Liver (tissue), 9 donors: Measurements from ENCODE around the gene OTOF. TPM values are rescaled to one million over a fixed set of nuclear protein-coding genes. Genes with fewer than 3 reads are reported as not detected.

Experiments used
- DNase-seq: peaks from one replicate; pipeline ENCODE4 v3.0.0-alpha.2; 2017; ENCODE audit warnings: low spot score
- H3K27ac ChIP-seq, 2 donors: one replicate each; pipeline ENCODE4 v1.7.0; 2013; ENCODE audit warnings: inconsistent platforms in 2 of 2, low read length in 2 of 2, control low read depth in 1 of 2, low read depth in 1 of 2, mild to moderate bottlenecking in 1 of 2
- H3K27me3 ChIP-seq, 4 donors: one replicate each; pipeline versions ENCODE4 v1.6.1 to v1.7.0; 2013; ENCODE audit warnings: low read length in 3 of 4, inconsistent platforms in 1 of 4, mild to moderate bottlenecking in 1 of 4, moderate library complexity in 1 of 4; ENCODE audit not compliant: control insufficient read depth in 4 of 4, insufficient read depth in 4 of 4
- H3K36me3 ChIP-seq, 4 donors: one replicate each; pipeline versions ENCODE4 v1.6.1 to v1.7.0; 2013; ENCODE audit warnings: low read length in 3 of 4, mild to moderate bottlenecking in 3 of 4, low read depth in 1 of 4, moderate library complexity in 1 of 4; ENCODE audit not compliant: control insufficient read depth in 4 of 4, insufficient read depth in 3 of 4
- H3K4me1 ChIP-seq, 4 donors: one replicate each; pipeline versions ENCODE4 v1.6.1 to v1.7.0; 2013; ENCODE audit warnings: low read length in 3 of 4, mild to moderate bottlenecking in 3 of 4, moderate library complexity in 1 of 4; ENCODE audit not compliant: control insufficient read depth in 4 of 4, insufficient read depth in 4 of 4
- H3K4me3 ChIP-seq, 3 donors: one replicate each; pipeline versions ENCODE4 v1.6.1 to v1.7.0; 2013; ENCODE audit warnings: low read length in 3 of 3, control low read depth in 1 of 3, low read depth in 1 of 3, mild to moderate bottlenecking in 1 of 3
- H3K9ac ChIP-seq, 2 donors: one replicate each; pipeline ENCODE4 v1.7.0; 2013; ENCODE audit warnings: low read length in 2 of 2, mild to moderate bottlenecking in 2 of 2, moderate library complexity in 2 of 2, control low read depth in 1 of 2, low read depth in 1 of 2
- H3K9me3 ChIP-seq, 4 donors: one replicate each; pipeline versions ENCODE4 v1.6.1 to v1.7.0; 2013; ENCODE audit warnings: low read length in 3 of 4; ENCODE audit not compliant: control insufficient read depth in 4 of 4
- CTCF ChIP-seq: fragments of 150-350 bp; IDR thresholded peaks from 2 replicates; pipeline ENCODE4 v1.5.1; 2017; ENCODE audit warnings: improper control_type of control experiment, low read depth, low read length; ENCODE audit not compliant: missing input control
- EGR1 ChIP-seq, 2 donors: IDR thresholded peaks; 2 replicates each; pipeline ENCODE4 v1.6.1; 2016 to 2018; ENCODE audit warnings: antibody characterized with exemption in 2 of 2, low read depth in 2 of 2
- FOXA1 ChIP-seq: IDR thresholded peaks from 2 replicates; pipeline ENCODE4 v1.6.1; 2016; ENCODE audit warnings: antibody characterized with exemption
- FOXA2 ChIP-seq: IDR thresholded peaks from 2 replicates; pipeline ENCODE4 v1.6.1; 2016; ENCODE audit warnings: antibody characterized with exemption
- GABPA ChIP-seq, 2 donors: IDR thresholded peaks in 1 of 2; conservative IDR thresholded peaks in 1 of 2; 2 replicates each; pipeline ENCODE4 v1.6.1; 2016; ENCODE audit warnings: antibody characterized with exemption in 2 of 2, mild to moderate bottlenecking in 1 of 2, moderate library complexity in 1 of 2
- HNF4A ChIP-seq, 2 donors: conservative IDR thresholded peaks; 2 replicates each; pipeline ENCODE4 v1.6.1; 2016; ENCODE audit warnings: antibody characterized with exemption in 2 of 2, mild to moderate bottlenecking in 2 of 2
- HNF4G ChIP-seq: IDR thresholded peaks from 2 replicates; pipeline ENCODE4 v1.6.1; 2016; ENCODE audit warnings: antibody characterized with exemption
- JUND ChIP-seq, 2 donors: IDR thresholded peaks; 2 replicates each; pipeline ENCODE4 v1.6.1; 2016; ENCODE audit warnings: antibody characterized with exemption in 2 of 2
- MAX ChIP-seq: IDR thresholded peaks from 2 replicates; pipeline ENCODE4 v1.6.1; 2016; ENCODE audit warnings: antibody characterized with exemption
- NR2F2 ChIP-seq: IDR thresholded peaks from 2 replicates; pipeline ENCODE4 v1.6.1; 2016; ENCODE audit warnings: antibody characterized with exemption
- RAD21 ChIP-seq, 2 donors: IDR thresholded peaks; 2 replicates each; pipeline ENCODE4 v1.6.1; 2016; ENCODE audit warnings: antibody characterized with exemption in 2 of 2, mild to moderate bottlenecking in 2 of 2
- REST ChIP-seq: IDR thresholded peaks from 2 replicates; pipeline ENCODE4 v1.6.1; 2016; ENCODE audit warnings: antibody characterized with exemption, mild to moderate bottlenecking
- RXRA ChIP-seq, 2 donors: IDR thresholded peaks; 2 replicates each; pipeline ENCODE4 v1.6.1; 2017 to 2018; ENCODE audit warnings: antibody characterized with exemption in 2 of 2, mild to moderate bottlenecking in 1 of 2
- SP1 ChIP-seq: IDR thresholded peaks from 2 replicates; pipeline ENCODE4 v1.6.1; 2018; ENCODE audit warnings: antibody characterized with exemption, mild to moderate bottlenecking
- TAF1 ChIP-seq: conservative IDR thresholded peaks from 2 replicates; pipeline ENCODE4 v1.6.1; 2016; ENCODE audit warnings: antibody characterized with exemption, mild to moderate bottlenecking
- YY1 ChIP-seq: IDR thresholded peaks from 2 replicates; pipeline ENCODE4 v1.6.1; 2016; ENCODE audit warnings: antibody characterized with exemption, mild to moderate bottlenecking
- ZBTB33 ChIP-seq: IDR thresholded peaks from 2 replicates; pipeline ENCODE4 v1.6.1; 2016; ENCODE audit warnings: antibody characterized with exemption
- WGBS: extraction: QIAGEN DNeasy Blood & Tissue Kit; methylation state at CpG from one replicate; pipeline ENCODE4 v1.1.7; 2013; 5-methylcytosine and 5-hydroxymethylcytosine counted together
- polyA plus RNA-seq, 2 donors: library from polyadenylated mRNA; stranded (reverse) in 1 of 2; unstranded in 1 of 2; fragments of 200-250 nt in 1 of 2; fragments of >200 nt in 1 of 2; fragmentation: Nextera tagmentation in 1 of 2; extraction: Ambion mirVana in 1 of 2; gene quantifications; one replicate each; pipeline versions ENCODE4 v1.2.1 to v1.2.3, GENCODE V29; 2013 to 2015
- total RNA-seq, 2 donors: library from RNA; depleted of rRNA; stranded (reverse); fragments of >200 nt; gene quantifications; one replicate each; pipeline ENCODE4 v1.2.3, GENCODE V29; 2014
- TF ChIP-seq, protein P1 (sequence below): IDR thresholded peaks from 2 replicates; pipeline ENCODE4 v1.6.1; 2016; ENCODE audit warnings: antibody characterized with exemption
- donor health status: healthy.
- donor health status: healthy.
- donor health status: healthy.
- donor health status: healthy.
- donor health status: healthy.

Gene OTOF
- total and polyA plus RNA-seq, 4 donors, result 0.06 to 0.28 (median 0.07) TPM; not detected in 1

- no peaks in the 10 kb centered on the region for H3K9me3 ChIP-seq
- H3K36me3 ChIP-seq, result no peaks in the 10 kb centered on the region
- H3K4me1 ChIP-seq, result peaks cover 0 to 6% (median 0%) of the 10 kb centered on the region in 4 donors
- H3K27ac ChIP-seq, result no peak overlapping the region
- DNase-seq, result no peak
- H3K27me3 ChIP-seq, result no peaks in the 10 kb centered on the region
- TF ChIP-seq SP1, result no peak
- TF ChIP-seq CTCF, result no peak
- TF ChIP-seq FOXA1, result no peak
- no peak for TF ChIP-seq HNF4G
- no peak for TF ChIP-seq RXRA (IDR thresholded peaks at IDR 0.05)
- TF ChIP-seq YY1, result no peak
- no peak for TF ChIP-seq EGR1 (IDR thresholded peaks at IDR 0.05; ENCODE audit: low read depth in 2 of 2)
- TF ChIP-seq, protein P1, sequence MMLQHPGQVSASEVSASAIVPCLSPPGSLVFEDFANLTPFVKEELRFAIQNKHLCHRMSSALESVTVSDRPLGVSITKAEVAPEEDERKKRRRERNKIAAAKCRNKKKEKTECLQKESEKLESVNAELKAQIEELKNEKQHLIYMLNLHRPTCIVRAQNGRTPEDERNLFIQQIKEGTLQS, result no peak
- no peak for TF ChIP-seq JUND (IDR thresholded peaks at IDR 0.05)
- TF ChIP-seq TAF1, result no peak
- H3K9ac ChIP-seq, result no peak overlapping the region
- H3K4me3 ChIP-seq, result no peak overlapping the region
- WGBS, result 87% methylated on average over 11 of the region's 11 CpGs
Measured at GRCh38 chr2:26457251-26457666, 20.7 kb downstream of the OTOF start.

GRCh38 chr2:26456440-26457250 is 21.3 kb downstream of the OTOF start:
- no peak for DNase-seq
- WGBS, result 93% methylated on average over 10 of the region's 10 CpGs

More at GRCh38 chr2:26456440-26457250, 21.3 kb downstream of the OTOF start:
- Histone ChIP-seq H3K9me3 (no peaks in the 10 kb centered on the region), H3K4me1 (peaks cover 0 to 6% (median 0%) of the 10 kb centered on the region in 4 donors), H3K27ac (peak overlapping the region in 1 of 2 donors; percentile 18), H3K4me3 (no peak overlapping the region), H3K9ac (no peak overlapping the region), H3K36me3 (no peaks in the 10 kb centered on the region), H3K27me3 (no peaks in the 10 kb centered on the region)
- TF ChIP-seq SP1 (peak; percentile 51), RAD21 (IDR thresholded peaks at IDR 0.05) (no peak), GABPA (IDR thresholded peaks at IDR 0.05 in 1 of 2, conservative IDR thresholded peaks at IDR 0.05 in 1 of 2) (no peak), RXRA (IDR thresholded peaks at IDR 0.05) (peak in 1 of 2 donors; percentile 29), NR2F2 (no peak), JUND (IDR thresholded peaks at IDR 0.05) (peak in 1 of 2 donors; percentile 71), FOXA1 (no peak), ZBTB33 (no peak), FOXA2 (no peak), HNF4G (no peak), HNF4A (conservative IDR thresholded peaks at IDR 0.05) (peak; percentile 77 to 81), CTCF (no peak), REST (no peak), MAX (no peak), TAF1 (no peak), EGR1 (IDR thresholded peaks at IDR 0.05; ENCODE audit: low read depth in 2 of 2) (no peak), YY1 (no peak)
- TF ChIP-seq, protein P1, result no peak
